GM12878 (cell line): ENCODE data around the gene UPK1B. TPM values are rescaled to one million over a fixed set of nuclear protein-coding genes. Genes with fewer than 3 reads are reported as not detected.

Source experiments
- polyA plus RNA-seq, 11 experiments: library from polyadenylated mRNA; depleted of rRNA in 4 of 11; unstranded in 6 of 11; stranded (reverse) in 5 of 11; fragments of >200 nt; fragmentation: Nextera tagmentation in 4 of 11; fragmentation: Illumina TruSeq in 1 of 11; extraction: Ambion mirVana in 4 of 11; extraction: Trizol in 1 of 11; gene quantifications; 1 replicate in 1 of 11; 2 replicates in 10 of 11; pipeline versions ENCODE4 v1.2.1 to v1.2.3, GENCODE V29; 2011 to 2016; ENCODE audit warnings: inconsistent platforms in 2 of 11, missing spikeins in 2 of 11, low read depth in 1 of 11
- total RNA-seq, 4 experiments: library from RNA; depleted of rRNA in 3 of 4; stranded (reverse); fragments of >200 nt in 3 of 4; fragmentation: Illumina TruSeq in 1 of 4; extraction: Trizol in 1 of 4; gene quantifications; 2 replicates each; pipeline versions ENCODE4 v1.2.1 to v1.2.3, GENCODE V29; 2013 to 2021

Gene UPK1B
- total and polyA plus RNA-seq, 10 of the 15 experiments (the other 5 are each of a cell fraction or from before 2014, with no cell fraction given): not detected

Other genes starting within 250 kb of the UPK1B start
- gene IGSF11, start 138.8 kb upstream of the UPK1B start, total RNA-seq (2014; rRNA removed): not detected in 2 replicates
- gene IGSF11, start 138.8 kb upstream of the UPK1B start, total RNA-seq (2014; rRNA removed; fragmentation: Illumina TruSeq; extraction: Trizol): not detected in 2 replicates
- gene IGSF11, start 138.8 kb upstream of the UPK1B start, total RNA-seq (2021): not detected in 2 replicates
- gene IGSF11, start 138.8 kb upstream of the UPK1B start, polyA plus RNA-seq (2011; rRNA removed): not detected in 2 replicates
- gene IGSF11, start 138.8 kb upstream of the UPK1B start, polyA plus RNA-seq (2014; fragmentation: Illumina TruSeq; extraction: Trizol): 0.03 TPM in 1 of 2 replicates, not detected in the other
- not detected for gene IGSF11, start 138.8 kb upstream of the UPK1B start, polyA plus RNA-seq (2014; fragmentation: Nextera tagmentation; extraction: Ambion mirVana)
- not detected in 2 replicates for gene IGSF11, start 138.8 kb upstream of the UPK1B start, polyA plus RNA-seq (2014; rRNA removed)
- gene IGSF11, start 138.8 kb upstream of the UPK1B start, polyA plus RNA-seq (2016; fragmentation: Nextera tagmentation; extraction: Ambion mirVana): not detected
- not detected in 2 replicates for gene TEX55, start 27.4 kb upstream of the UPK1B start, total RNA-seq (2014; rRNA removed)
- gene TEX55, start 27.4 kb upstream of the UPK1B start, total RNA-seq (2014; rRNA removed; fragmentation: Illumina TruSeq; extraction: Trizol): not detected in 2 replicates
- not detected in 2 replicates for gene TEX55, start 27.4 kb upstream of the UPK1B start, total RNA-seq (2021)
- gene TEX55, start 27.4 kb upstream of the UPK1B start, polyA plus RNA-seq (2011; rRNA removed): not detected in 2 replicates
- not detected in 2 replicates for gene TEX55, start 27.4 kb upstream of the UPK1B start, polyA plus RNA-seq (2014; fragmentation: Illumina TruSeq; extraction: Trizol)
- gene TEX55, start 27.4 kb upstream of the UPK1B start, polyA plus RNA-seq (2014; fragmentation: Nextera tagmentation; extraction: Ambion mirVana): not detected
- gene TEX55, start 27.4 kb upstream of the UPK1B start, polyA plus RNA-seq (2014; rRNA removed): not detected in 2 replicates
- gene TEX55, start 27.4 kb upstream of the UPK1B start, polyA plus RNA-seq (2016; fragmentation: Nextera tagmentation; extraction: Ambion mirVana): not detected
- 10.8 and 11.9 TPM in 2 replicates for gene B4GALT4, start 67.3 kb downstream of the UPK1B start, total RNA-seq (2014; rRNA removed)
- 10.6 and 11.7 TPM in 2 replicates for gene B4GALT4, start 67.3 kb downstream of the UPK1B start, total RNA-seq (2014; rRNA removed; fragmentation: Illumina TruSeq; extraction: Trizol)
- gene B4GALT4, start 67.3 kb downstream of the UPK1B start, total RNA-seq (2021): 12.4 and 13.0 TPM in 2 replicates
- 16.6 and 18.7 TPM in 2 replicates for gene B4GALT4, start 67.3 kb downstream of the UPK1B start, polyA plus RNA-seq (2011; rRNA removed)
- 8.8 and 12.9 TPM in 2 replicates for gene B4GALT4, start 67.3 kb downstream of the UPK1B start, polyA plus RNA-seq (2014; fragmentation: Illumina TruSeq; extraction: Trizol)
- 10 to 100 TPM; 13.8 to 15.4 TPM for gene B4GALT4, start 67.3 kb downstream of the UPK1B start, polyA plus RNA-seq (2014; fragmentation: Nextera tagmentation; extraction: Ambion mirVana)
- 9.0 and 11.7 TPM in 2 replicates for gene B4GALT4, start 67.3 kb downstream of the UPK1B start, polyA plus RNA-seq (2014; rRNA removed)
- gene B4GALT4, start 67.3 kb downstream of the UPK1B start, polyA plus RNA-seq (2016; fragmentation: Nextera tagmentation; extraction: Ambion mirVana): 10 to 100 TPM; 15.6 to 16.7 TPM
- 10.0 and 10.5 TPM in 2 replicates for gene ARHGAP31, start 120.8 kb downstream of the UPK1B start, total RNA-seq (2014; rRNA removed)
- gene ARHGAP31, start 120.8 kb downstream of the UPK1B start, total RNA-seq (2014; rRNA removed; fragmentation: Illumina TruSeq; extraction: Trizol): 10.5 and 10.6 TPM in 2 replicates
- 26.4 and 27.4 TPM in 2 replicates for gene ARHGAP31, start 120.8 kb downstream of the UPK1B start, total RNA-seq (2021)
- gene ARHGAP31, start 120.8 kb downstream of the UPK1B start, polyA plus RNA-seq (2011; rRNA removed): 27.4 and 29.8 TPM in 2 replicates
- gene ARHGAP31, start 120.8 kb downstream of the UPK1B start, polyA plus RNA-seq (2014; fragmentation: Illumina TruSeq; extraction: Trizol): 11.9 and 13.5 TPM in 2 replicates
- gene ARHGAP31, start 120.8 kb downstream of the UPK1B start, polyA plus RNA-seq (2014; fragmentation: Nextera tagmentation; extraction: Ambion mirVana): 1 to 10 TPM in 1 of 2 experiments, under 1 TPM in 1; 0.97 to 1.6 TPM
- 10.1 and 10.7 TPM in 2 replicates for gene ARHGAP31, start 120.8 kb downstream of the UPK1B start, polyA plus RNA-seq (2014; rRNA removed)
- gene ARHGAP31, start 120.8 kb downstream of the UPK1B start, polyA plus RNA-seq (2016; fragmentation: Nextera tagmentation; extraction: Ambion mirVana): 1 to 10 TPM; 6.9 to 7.2 TPM